A549 (cell line): Measurements from ENCODE around the gene TRIO. TPM values are rescaled to one million over a fixed set of nuclear protein-coding genes. Genes with fewer than 3 reads are reported as not detected.

ENCODE experiments used
- ATAC-seq, 2 experiments: fragments of 200-7000 bp in 1 of 2; fragments of >200 bp in 1 of 2; cut with Nextera tagmentation in 1 of 2; cut with Tn5 transposase in 1 of 2; 3 replicates each; pipeline versions ENCODE4 v1.8.0 to v1.9.1; 2018 to 2020; ENCODE audit warnings: mild to moderate bottlenecking in 1 of 2, moderate library complexity in 1 of 2
- CTCF ChIA-PET: fragments of 300-600 bp; sonication (Branson Sonifier 250); formaldehyde crosslinking; extraction: SDS; loops from one replicate; lab custom pipeline; 2021; ENCODE audit warnings: antibody characterized with exemption, inconsistent platforms; lab: Yijun Ruan, JAX
- POLR2A ChIA-PET: fragments of 350-600 bp; formaldehyde crosslinking; extraction: SDS; loops from one replicate; lab custom pipeline; 2021; ENCODE audit warnings: antibody characterized with exemption, inconsistent platforms; lab: Yijun Ruan, JAX
- DNase-seq, 2 experiments: peaks; one replicate each; pipeline versions ENCODE4 v3.0.0 to v3.0.0-alpha.2; 2011 to 2016; ENCODE audit warnings: low read depth in 1 of 2, low spot score in 1 of 2
- FAIRE-seq: peaks from 2 replicates; lab custom pipeline; 2011; peaks lifted over from hg19 to GRCh38; lab: Jason Lieb, UNC
- H3K27ac ChIP-seq, 2 experiments: fragments of >200 bp; sonication (Bioruptor Twin); formaldehyde crosslinking; 3 replicates each; pipeline ENCODE4 v1.5.1; 2016 to 2017
- H3K4me1 ChIP-seq: fragments of >200 bp; sonication (Bioruptor Twin); formaldehyde crosslinking; 3 replicates; pipeline ENCODE4 v1.6.1; 2016
- H3K4me2 ChIP-seq: fragments of >200 bp; sonication (Bioruptor Twin); formaldehyde crosslinking; 3 replicates; pipeline ENCODE4 v1.6.1; 2016
- H3K4me3 ChIP-seq: fragments of >200 bp; sonication (Bioruptor Twin); formaldehyde crosslinking; 3 replicates; pipeline ENCODE4 v1.5.1; 2016
- H3K9me3 ChIP-seq: fragments of >200 bp; sonication (Bioruptor Twin); formaldehyde crosslinking; 3 replicates; pipeline ENCODE4 v1.6.1; 2016
- ATOH8 ChIP-seq: fragments of 250-450 bp; sonication (Bioruptor Pico); IDR thresholded peaks from 2 replicates; pipeline ENCODE4 v1.5.0; 2020; ENCODE audit warnings: low read depth, mild to moderate bottlenecking, moderate library complexity
- BHLHE40 ChIP-seq: IDR thresholded peaks from 2 replicates; pipeline ENCODE4 v1.6.1; 2012; ENCODE audit warnings: low read depth, low read length, inconsistent platforms
- CBX2 ChIP-seq: fragments of 200-600 bp; sonication (generic); IDR thresholded peaks from 2 replicates; pipeline ENCODE4 v1.6.1; 2016; ENCODE audit warnings: low read depth, mild to moderate bottlenecking, borderline replicate concordance
- CEBPB ChIP-seq, 2 experiments: fragments of >200 bp in 1 of 2; sonication (Bioruptor Twin) in 1 of 2; formaldehyde crosslinking in 1 of 2; IDR thresholded peaks; 2 replicates each; pipeline ENCODE4 v1.6.1; 2012 to 2016
- CHD2 ChIP-seq: fragments of 150-350 bp; IDR thresholded peaks from 2 replicates; pipeline ENCODE4 v1.6.1; 2014; ENCODE audit warnings: low read length; ENCODE audit not compliant: partially characterized antibody
- EP300 ChIP-seq, 2 experiments: fragments of >200 bp; sonication (Bioruptor Twin); formaldehyde crosslinking; IDR thresholded peaks; 2 replicates in 1 of 2; 3 replicates in 1 of 2; pipeline ENCODE4 v1.6.1; 2016 to 2017
- FOSB ChIP-seq: fragments of 250-450 bp; sonication (Bioruptor Pico); IDR thresholded peaks from 2 replicates; pipeline ENCODE4 v1.5.0; 2020; ENCODE audit warnings: mild to moderate bottlenecking, moderate library complexity
- GATA3 ChIP-seq: IDR thresholded peaks from 2 replicates; pipeline ENCODE4 v1.6.1; 2012; ENCODE audit warnings: borderline replicate concordance
- HEYL ChIP-seq: fragments of 250-450 bp; sonication (Bioruptor Pico); IDR thresholded peaks from 2 replicates; pipeline ENCODE4 v1.8.0; 2021; ENCODE audit warnings: mild to moderate bottlenecking, moderate library complexity
- JUNB ChIP-seq: fragments of >200 bp; sonication (Bioruptor Twin); formaldehyde crosslinking; IDR thresholded peaks from 2 replicates; pipeline ENCODE4 v1.6.1; 2016
- KDM5A ChIP-seq: fragments of 200-600 bp; sonication (generic); IDR thresholded peaks from 2 replicates; pipeline ENCODE4 v1.6.1; 2016; ENCODE audit warnings: antibody characterized with exemption, mild to moderate bottlenecking
- MAFK ChIP-seq: fragments of 450-650 bp; IDR thresholded peaks from 2 replicates; pipeline ENCODE4 v1.6.1; 2014; ENCODE audit not compliant: partially characterized antibody
- MYC ChIP-seq: IDR thresholded peaks from 2 replicates; pipeline ENCODE4 v1.6.1; 2012; ENCODE audit warnings: mild to moderate bottlenecking, inconsistent platforms, low read length, improper control_type of control experiment, borderline replicate concordance
- NPAS2 ChIP-seq: fragments of 250-450 bp; sonication (Bioruptor Pico); IDR thresholded peaks from 2 replicates; pipeline ENCODE4 v1.8.0; 2022; ENCODE audit warnings: mild to moderate bottlenecking, moderate library complexity, borderline replicate concordance
- PBX3 ChIP-seq: IDR thresholded peaks from 2 replicates; pipeline ENCODE4 v1.6.1; 2012
- POLR2AphosphoS2 ChIP-seq: conservative IDR thresholded peaks from 2 replicates; pipeline ENCODE4 v1.6.1; 2012; ENCODE audit warnings: low read length, improper control_type of control experiment, inconsistent platforms
- RCOR1 ChIP-seq: fragments of 150-350 bp; IDR thresholded peaks from 2 replicates; pipeline ENCODE4 v1.6.1; 2014; ENCODE audit warnings: antibody characterized with exemption, low read length, low read depth
- RNF2 ChIP-seq: fragments of 200-600 bp; sonication (generic); IDR thresholded peaks from 2 replicates; pipeline ENCODE4 v1.6.1; 2016; ENCODE audit warnings: low read depth, mild to moderate bottlenecking, antibody characterized with exemption, moderate library complexity, borderline replicate concordance
- SMC3 ChIP-seq: fragments of >200 bp; sonication (Bioruptor Twin); formaldehyde crosslinking; IDR thresholded peaks from 3 replicates; pipeline ENCODE4 v1.6.1; 2018; ENCODE audit warnings: inconsistent platforms
- SREBF2 ChIP-seq: fragments of 450-650 bp; IDR thresholded peaks from 2 replicates; pipeline ENCODE4 v1.6.1; 2014; ENCODE audit warnings: mild to moderate bottlenecking, moderate library complexity
- USF2 ChIP-seq: fragments of 450-650 bp; IDR thresholded peaks from 2 replicates; pipeline ENCODE4 v1.6.1; 2014; ENCODE audit warnings: antibody characterized with exemption
- ZC3H11A ChIP-seq: fragments of 450-650 bp; IDR thresholded peaks from 2 replicates; pipeline ENCODE4 v1.6.1; 2014; ENCODE audit warnings: antibody characterized with exemption, mild to moderate bottlenecking
- ZNF302 ChIP-seq: fragments of 250-450 bp; sonication (Bioruptor Pico); IDR thresholded peaks from 2 replicates; pipeline ENCODE4 v1.9.0; 2021; ENCODE audit warnings: inconsistent platforms, mild to moderate bottlenecking, moderate library complexity
- ZSCAN20 ChIP-seq: fragments of 250-450 bp; sonication (Bioruptor Pico); IDR thresholded peaks from 2 replicates; pipeline ENCODE4 v1.8.0; 2022; ENCODE audit warnings: mild to moderate bottlenecking, moderate library complexity
- WGBS: methylation state at CpG from one replicate; pipeline ENCODE4 v1.1.6; 2017; ENCODE audit errors: missing lambda C conversion rate; 5-methylcytosine and 5-hydroxymethylcytosine counted together
- polyA plus RNA-seq, 4 experiments: library from polyadenylated mRNA; depleted of rRNA in 3 of 4; stranded (reverse); fragments of >200 nt; fragmentation: RNase III in 1 of 4; extraction: RNeasy Plus Mini Kit Qiagen cat#74134 plus additional on column Dnase treatment in 1 of 4; gene quantifications; 2 replicates in 3 of 4; 3 replicates in 1 of 4; pipeline ENCODE4 v1.2.3, GENCODE V29; 2011 to 2017
- TF ChIP-seq, protein P1 (sequence below): fragments of 200-600 bp; sonication (generic); IDR thresholded peaks from 2 replicates; pipeline ENCODE4 v1.6.1; 2016; ENCODE audit warnings: antibody characterized with exemption, mild to moderate bottlenecking, moderate library complexity

The TRIO gene
- polyA plus RNA-seq, 2 of the 4 experiments (the other 2 are of a cell fraction): 47.5 to 79.0 TPM

DNA sequence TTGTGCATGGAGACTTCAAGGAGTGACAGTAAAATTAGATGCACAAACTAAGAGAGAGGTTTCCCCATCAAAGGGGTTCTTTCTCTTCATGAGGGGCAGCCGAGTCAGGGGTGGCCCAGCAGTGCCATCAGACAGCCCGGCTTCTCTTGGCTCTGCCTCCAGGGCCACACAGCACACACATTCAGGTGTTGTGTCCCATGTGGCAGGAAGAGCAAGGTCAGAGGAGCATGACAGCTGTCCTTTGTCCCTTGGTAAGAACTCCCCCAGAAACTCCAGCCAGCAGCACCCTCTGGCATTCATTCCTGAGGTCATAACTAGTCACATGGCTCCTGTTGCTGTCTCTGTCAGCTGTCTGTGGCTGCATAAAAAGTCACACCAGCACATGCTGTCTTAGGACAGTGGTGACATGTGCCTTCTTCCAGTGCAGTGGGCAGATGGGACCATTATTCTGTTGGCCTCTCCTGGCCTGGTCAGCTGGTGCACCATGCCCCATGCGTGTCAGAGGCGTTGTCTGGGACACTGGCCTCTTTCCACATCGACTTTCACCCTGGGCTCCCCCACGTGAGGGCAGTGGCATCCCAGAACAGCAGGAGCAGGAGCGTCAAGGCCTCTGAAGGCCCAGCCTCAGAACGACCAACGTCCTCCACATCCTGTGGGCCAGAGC, 360.0 kb downstream of the TRIO start:
- no peaks in the 10 kb centered on the region for H3K9me3 ChIP-seq
- no peak overlapping the region for H3K4me2 ChIP-seq
- 88% methylated on average over 9 of the region's 9 CpGs for WGBS
- H3K4me3 ChIP-seq: no peak overlapping the region
- FAIRE-seq: no peak
- no peak for TF ChIP-seq POLR2AphosphoS2
- TF ChIP-seq MYC: no peak
- no peak for TF ChIP-seq NPAS2
- TF ChIP-seq, protein P1, sequence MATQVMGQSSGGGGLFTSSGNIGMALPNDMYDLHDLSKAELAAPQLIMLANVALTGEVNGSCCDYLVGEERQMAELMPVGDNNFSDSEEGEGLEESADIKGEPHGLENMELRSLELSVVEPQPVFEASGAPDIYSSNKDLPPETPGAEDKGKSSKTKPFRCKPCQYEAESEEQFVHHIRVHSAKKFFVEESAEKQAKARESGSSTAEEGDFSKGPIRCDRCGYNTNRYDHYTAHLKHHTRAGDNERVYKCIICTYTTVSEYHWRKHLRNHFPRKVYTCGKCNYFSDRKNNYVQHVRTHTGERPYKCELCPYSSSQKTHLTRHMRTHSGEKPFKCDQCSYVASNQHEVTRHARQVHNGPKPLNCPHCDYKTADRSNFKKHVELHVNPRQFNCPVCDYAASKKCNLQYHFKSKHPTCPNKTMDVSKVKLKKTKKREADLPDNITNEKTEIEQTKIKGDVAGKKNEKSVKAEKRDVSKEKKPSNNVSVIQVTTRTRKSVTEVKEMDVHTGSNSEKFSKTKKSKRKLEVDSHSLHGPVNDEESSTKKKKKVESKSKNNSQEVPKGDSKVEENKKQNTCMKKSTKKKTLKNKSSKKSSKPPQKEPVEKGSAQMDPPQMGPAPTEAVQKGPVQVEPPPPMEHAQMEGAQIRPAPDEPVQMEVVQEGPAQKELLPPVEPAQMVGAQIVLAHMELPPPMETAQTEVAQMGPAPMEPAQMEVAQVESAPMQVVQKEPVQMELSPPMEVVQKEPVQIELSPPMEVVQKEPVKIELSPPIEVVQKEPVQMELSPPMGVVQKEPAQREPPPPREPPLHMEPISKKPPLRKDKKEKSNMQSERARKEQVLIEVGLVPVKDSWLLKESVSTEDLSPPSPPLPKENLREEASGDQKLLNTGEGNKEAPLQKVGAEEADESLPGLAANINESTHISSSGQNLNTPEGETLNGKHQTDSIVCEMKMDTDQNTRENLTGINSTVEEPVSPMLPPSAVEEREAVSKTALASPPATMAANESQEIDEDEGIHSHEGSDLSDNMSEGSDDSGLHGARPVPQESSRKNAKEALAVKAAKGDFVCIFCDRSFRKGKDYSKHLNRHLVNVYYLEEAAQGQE: no peak
- no peak for TF ChIP-seq MAFK
- TF ChIP-seq CEBPB (IDR thresholded peaks at IDR 0.05): no peak
- no peak for TF ChIP-seq SREBF2
- TF ChIP-seq ZSCAN20 (CRISPR knock-in tag): no peak
- TF ChIP-seq USF2: no peak
- no peak for TF ChIP-seq ZNF302
- TF ChIP-seq GATA3: no peak
- TF ChIP-seq, all 56 proteins: peak for 0
- Histone ChIP-seq H3K27ac (no peak overlapping the region), H3K4me1 (no peaks in the 10 kb centered on the region)
- ChIA-PET POLR2A (no interaction called here), CTCF (interaction anchor here (0.8 to 1.2 kb wide), 2 partner anchors 28 to 526 kb away, joined by 3 to 4 read pairs; no protein-coding TSS in a partner anchor)
- ATAC-seq (no peak), DNase-seq (no peak)

DNA sequence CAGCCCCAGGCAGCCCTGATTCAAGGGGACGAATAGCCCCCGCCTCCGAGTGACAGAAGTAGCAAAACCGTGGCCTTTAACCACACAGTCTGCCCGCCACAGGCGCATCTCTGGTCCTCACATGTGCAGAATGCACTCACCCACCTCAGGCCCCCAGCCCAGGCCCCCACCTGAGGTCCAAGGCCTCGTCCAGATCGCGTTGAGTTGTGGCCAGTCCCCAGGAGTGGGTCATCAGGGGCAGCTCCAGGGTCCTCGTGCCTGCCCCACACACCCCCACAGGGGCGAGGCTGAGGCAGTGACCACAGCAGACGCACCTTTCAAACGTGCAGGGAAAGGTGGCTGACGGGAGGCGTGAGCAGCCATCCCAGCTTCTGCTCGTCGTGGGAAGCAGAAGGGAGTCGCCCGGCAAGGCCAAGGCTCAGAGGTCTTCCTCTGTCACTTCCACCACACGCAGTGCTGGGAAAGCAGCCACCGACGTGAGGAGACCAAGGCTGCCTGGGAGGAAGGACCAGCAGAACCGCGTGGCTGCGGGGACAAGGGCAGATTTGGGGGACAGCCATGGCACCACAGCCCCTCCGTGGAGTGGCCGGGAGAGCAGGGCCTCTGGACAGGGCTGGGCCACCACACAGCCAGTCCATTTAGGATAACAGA, 360.7 kb downstream of the TRIO start:
- WGBS: 91% methylated on average over 25 of the region's 27 CpGs
- Histone ChIP-seq H3K27ac (no peak overlapping the region), H3K4me3 (no peak overlapping the region), H3K9me3 (no peaks in the 10 kb centered on the region), H3K4me2 (no peak overlapping the region), H3K4me1 (no peaks in the 10 kb centered on the region)
- ChIA-PET CTCF (interaction anchor here (1.2 kb wide), 1 partner anchor 27 kb away, joined by 4 read pairs; no protein-coding TSS in a partner anchor), POLR2A (no interaction called here)
- ATAC-seq (no peak), FAIRE-seq (no peak), DNase-seq (no peak)
- TF ChIP-seq RNF2 (no peak), JUNB (no peak), ATOH8 (CRISPR knock-in tag) (no peak), SMC3 (no peak), FOSB (CRISPR knock-in tag) (no peak), CHD2 (no peak), HEYL (CRISPR knock-in tag) (no peak), PBX3 (no peak), ZC3H11A (no peak), RCOR1 (no peak), EP300 (IDR thresholded peaks at IDR 0.05) (no peak), BHLHE40 (no peak), KDM5A (no peak), CBX2 (no peak)
- TF ChIP-seq, protein P1: no peak
